Astrocyte (in vitro differentiated cells and primary cell): ENCODE measurements around the gene SNRPD2. TPM values are rescaled to one million over a fixed set of nuclear protein-coding genes. Genes with fewer than 3 reads are reported as not detected.

Experiments used
- DNase-seq: peaks from one replicate; pipeline ENCODE4 v3.0.0-alpha.2; 2010; ENCODE audit warnings: low read depth
- FAIRE-seq: peaks from 2 replicates; lab custom pipeline; 2011; peaks lifted over from hg19 to GRCh38; lab: Jason Lieb, UNC
- H2AFZ ChIP-seq: 2 replicates; pipeline ENCODE4 v1.6.0; 2012; ENCODE audit warnings: low read depth, low read length, inconsistent platforms
- H3K27ac ChIP-seq: 2 replicates; pipeline ENCODE4 v1.5.1; 2011; ENCODE audit warnings: low read depth, low read length, inconsistent platforms
- H3K27me3 ChIP-seq: 2 replicates; pipeline ENCODE4 v1.6.0; 2011; ENCODE audit warnings: low read length, inconsistent platforms; ENCODE audit not compliant: insufficient read depth
- H3K36me3 ChIP-seq: 2 replicates; pipeline ENCODE4 v1.5.1; 2011; ENCODE audit warnings: low read length, inconsistent platforms; ENCODE audit not compliant: insufficient read depth
- H3K4me1 ChIP-seq: 2 replicates; pipeline ENCODE4 v1.5.1; 2011; ENCODE audit warnings: low read length, inconsistent platforms; ENCODE audit not compliant: insufficient read depth
- H3K4me2 ChIP-seq: 2 replicates; pipeline ENCODE4 v1.6.0; 2012; ENCODE audit warnings: low read length, inconsistent platforms
- H3K4me3 ChIP-seq: 2 replicates; pipeline ENCODE4 v1.5.1; 2011; ENCODE audit warnings: low read depth, mild to moderate bottlenecking, low read length, inconsistent platforms; ENCODE audit not compliant: insufficient read depth
- H3K79me2 ChIP-seq: 2 replicates; pipeline ENCODE4 v1.6.0; 2012; ENCODE audit warnings: mild to moderate bottlenecking, low read length, inconsistent platforms; ENCODE audit not compliant: insufficient read depth
- H3K9ac ChIP-seq: 2 replicates; pipeline ENCODE4 v1.6.0; 2012; ENCODE audit warnings: mild to moderate bottlenecking, low read length, inconsistent platforms
- H3K9me3 ChIP-seq: 2 replicates; pipeline ENCODE4 v1.5.1; 2012; ENCODE audit warnings: low read depth, mild to moderate bottlenecking, low read length, inconsistent platforms; ENCODE audit not compliant: insufficient read depth
- H4K20me1 ChIP-seq: 2 replicates; pipeline ENCODE4 v1.6.0; 2012; ENCODE audit warnings: low read length, inconsistent platforms; ENCODE audit not compliant: insufficient read depth
- H3K27ac Mint-ChIP-seq: one replicate; pipeline ENCODE4 v1.8.0; 2021; ENCODE audit warnings: mild to moderate bottlenecking, mixed read lengths; ENCODE audit not compliant: unreplicated experiment
- H3K27me3 Mint-ChIP-seq: one replicate; pipeline ENCODE4 v1.8.0; 2021; ENCODE audit warnings: low read depth, mixed read lengths; ENCODE audit not compliant: unreplicated experiment
- H3K36me3 Mint-ChIP-seq: one replicate; pipeline ENCODE4 v1.8.0; 2021; ENCODE audit warnings: low read depth, mixed read lengths; ENCODE audit not compliant: unreplicated experiment
- H3K4me1 Mint-ChIP-seq: one replicate; pipeline ENCODE4 v1.8.0; 2021; ENCODE audit warnings: low read depth, mixed read lengths; ENCODE audit not compliant: unreplicated experiment
- H3K4me3 Mint-ChIP-seq: one replicate; pipeline ENCODE4 v1.8.0; 2021; ENCODE audit warnings: mild to moderate bottlenecking, moderate library complexity, mixed read lengths; ENCODE audit not compliant: unreplicated experiment
- H3K9me3 Mint-ChIP-seq: one replicate; pipeline ENCODE4 v1.8.0; 2021; ENCODE audit warnings: mild to moderate bottlenecking, mixed read lengths; ENCODE audit not compliant: unreplicated experiment
- CTCF ChIP-seq: IDR thresholded peaks from 2 replicates; pipeline ENCODE4 v1.5.1; 2011; ENCODE audit warnings: low read depth, mild to moderate bottlenecking, inconsistent platforms, low read length, moderate library complexity; ENCODE audit not compliant: insufficient read depth
- EZH2 ChIP-seq: IDR thresholded peaks from 2 replicates; pipeline ENCODE4 v1.6.1; 2012; ENCODE audit warnings: mild to moderate bottlenecking, low read length, inconsistent platforms; ENCODE audit not compliant: insufficient read depth
- total RNA-seq: library from RNA; stranded (reverse); gene quantifications from 2 replicates; pipeline ENCODE4 v1.2.1, GENCODE V29; 2021

SNRPD2 gene
- total RNA-seq, 1 donor from 2014 or later = 459 TPM

GRCh38 chr19:45712699-45713067 lies 20.9 kb upstream of the SNRPD2 start:
- peaks cover 12% of the 10 kb centered on the region for H4K20me1 ChIP-seq
- no peak for TF ChIP-seq EZH2
- TF ChIP-seq CTCF = no peak
- no peaks in the 10 kb centered on the region for H3K27me3 Mint-ChIP-seq

GRCh38 chr19:45711851-45712698 lies 20.3 kb upstream of the SNRPD2 start:
- Histone ChIP-seq H3K79me2 (peaks cover 59% of the 10 kb centered on the region), H2AFZ (no peak overlapping the region), H3K4me3 (no peak overlapping the region), H3K27ac (no peak overlapping the region), H4K20me1 (peaks cover 12% of the 10 kb centered on the region), H3K4me1 (peaks cover 9% of the 10 kb centered on the region), H3K9me3 (no peaks in the 10 kb centered on the region), H3K36me3 (no peaks in the 10 kb centered on the region), H3K27me3 (no peaks in the 10 kb centered on the region), H3K4me2 (no peak overlapping the region), H3K9ac (no peak overlapping the region)
- TF ChIP-seq CTCF = no peak
- TF ChIP-seq EZH2 = no peak
- H3K27me3 Mint-ChIP-seq = no peaks in the 10 kb centered on the region
- FAIRE-seq (no peak), DNase-seq (no peak)
- no peak overlapping the region for H3K27ac Mint-ChIP-seq
- no peak overlapping the region for H3K4me3 Mint-ChIP-seq
- H3K4me1 Mint-ChIP-seq = peaks cover 11% of the 10 kb centered on the region
- no peaks in the 10 kb centered on the region for H3K9me3 Mint-ChIP-seq
- peaks cover 10% of the 10 kb centered on the region for H3K36me3 Mint-ChIP-seq

More at GRCh38 chr19:45712699-45713067, 20.9 kb upstream of the SNRPD2 start:
- H3K9ac ChIP-seq = no peak overlapping the region
- H3K4me1 ChIP-seq = peaks cover 12% of the 10 kb centered on the region
- Mint-ChIP-seq H3K9me3 (no peaks in the 10 kb centered on the region), H3K4me1 (peaks cover 15% of the 10 kb centered on the region), H3K36me3 (peaks cover 10% of the 10 kb centered on the region), H3K27ac (no peak overlapping the region), H3K4me3 (no peak overlapping the region)
- no peak overlapping the region for H2AFZ ChIP-seq
- H3K27me3 ChIP-seq = no peaks in the 10 kb centered on the region
- FAIRE-seq (no peak), DNase-seq (no peak)
- no peak overlapping the region for H3K27ac ChIP-seq
- no peaks in the 10 kb centered on the region for H3K9me3 ChIP-seq
- H3K4me2 ChIP-seq = no peak overlapping the region
- H3K36me3 ChIP-seq = no peaks in the 10 kb centered on the region
- H3K79me2 ChIP-seq = peaks cover 59% of the 10 kb centered on the region
- H3K4me3 ChIP-seq = no peak overlapping the region
